Hair follicle dermal papilla cell (primary cell): ENCODE results near the gene MCCC1. TPM values are rescaled to one million over a fixed set of nuclear protein-coding genes. Genes with fewer than 3 reads are reported as not detected.

ENCODE experiments used
- total RNA-seq: library from RNA; depleted of rRNA; stranded (reverse); fragments of >200 nt; gene quantifications from 2 replicates; pipeline ENCODE4 v1.2.3, GENCODE V29; 2012

The MCCC1 gene
- 22.2 and 22.6 TPM in 2 replicates for total RNA-seq

DNA sequence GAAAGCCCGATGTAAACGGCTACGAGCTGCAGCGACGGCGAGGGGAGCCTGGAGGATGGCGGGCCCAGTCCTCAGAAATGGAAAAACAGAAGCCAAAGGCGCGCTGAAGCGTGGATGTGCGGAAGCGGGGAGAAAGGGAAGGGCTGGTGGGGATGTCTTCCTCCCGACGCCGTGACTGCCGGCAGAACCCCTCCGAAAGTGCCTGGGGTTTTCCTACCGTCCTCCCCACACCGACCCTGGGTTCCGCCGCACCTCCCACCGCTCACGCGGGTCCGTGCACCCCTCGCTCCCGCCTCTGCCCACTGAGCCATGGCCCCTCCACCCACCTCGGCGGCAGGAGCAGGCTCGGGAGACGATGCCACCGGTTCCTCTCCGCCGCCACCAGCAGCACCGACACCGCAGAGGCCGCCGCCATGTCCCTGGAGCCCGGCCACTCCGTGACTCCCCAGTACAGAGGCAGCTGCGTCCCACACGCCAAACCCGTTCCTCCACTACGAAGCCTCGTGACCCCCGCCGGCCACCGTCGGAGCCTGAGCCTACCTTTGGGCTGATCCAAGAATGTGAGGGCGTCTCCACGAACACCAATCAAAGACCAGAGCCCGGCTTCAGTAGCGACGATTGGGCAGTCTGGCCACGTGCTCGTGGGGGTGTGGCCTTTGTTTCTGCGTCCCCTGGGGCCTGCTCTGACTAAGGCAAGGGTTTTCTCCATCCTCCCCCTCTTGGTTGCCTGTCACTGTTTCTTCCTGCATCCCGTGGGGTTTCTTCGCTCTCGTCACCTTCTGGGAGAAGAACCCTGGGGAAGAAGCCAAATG, at the start of gene MCCC1:
TSS of gene MCCC1 (minus strand) at position 471 of the 812 bp plus-strand sequence. CDS start at position 415, 56 bp downstream.

GRCh38 chr3:182980204-182981037, 118.9 kb downstream of the MCCC1 start, which contains the start of gene DCUN1D1:
Gene DCUN1D1 (minus strand): TSS chr3:182980538. CDS start chr3:182980489, 49 bp downstream.

Other genes starting within 250 kb of the MCCC1 start
- gene DCUN1D1, start 119.0 kb downstream of the MCCC1 start, total RNA-seq: 32.5 and 35.0 TPM in 2 replicates
- not detected in 2 replicates for gene LAMP3, start 63.2 kb upstream of the MCCC1 start, total RNA-seq
- gene B3GNT5, start 153.8 kb upstream of the MCCC1 start, total RNA-seq: 2.2 and 2.9 TPM in 2 replicates